Left lung (tissue), 10 donors: ENCODE results near the gene PRKD2. TPM values are rescaled to one million over a fixed set of nuclear protein-coding genes. Genes with fewer than 3 reads are reported as not detected.
A peak's percentile ranks its signal among the peaks of the same experiment; 100 is the strongest.

Experiments
- ATAC-seq: fragments of 200-7000 bp; cut with Tn5 transposase; one replicate; pipeline ENCODE4 v1.9.1; 2020; ENCODE audit warnings: moderate library complexity
- DNase-seq, 4 donors: peaks; one replicate each; pipeline ENCODE4 v3.0.0-alpha.2; 2013 to 2020
- H3K27ac ChIP-seq, 2 donors: fragments of 200-600 bp; sonication (generic) in 1 of 2; one replicate each; pipeline versions ENCODE4 v1.5.0 to v1.8.0; 2020 to 2021
- H3K27me3 ChIP-seq, 2 donors: fragments of 200-600 bp; sonication (generic) in 1 of 2; one replicate each; pipeline versions ENCODE4 v1.5.0 to v1.8.0; 2020 to 2021
- H3K36me3 ChIP-seq, 2 donors: fragments of 200-600 bp; sonication (generic) in 1 of 2; one replicate each; pipeline versions ENCODE4 v1.5.0 to v1.8.0; 2020 to 2021
- H3K4me1 ChIP-seq, 2 donors: fragments of 200-600 bp; one replicate each; pipeline ENCODE4 v1.8.0; 2021
- H3K4me3 ChIP-seq, 2 donors: fragments of 200-600 bp; sonication (generic) in 1 of 2; one replicate each; pipeline versions ENCODE4 v1.5.0 to v1.8.0; 2020 to 2021; ENCODE audit warnings: mild to moderate bottlenecking in 1 of 2
- H3K9me3 ChIP-seq, 2 donors: fragments of 200-600 bp; sonication (generic) in 1 of 2; one replicate each; pipeline versions ENCODE4 v1.5.0 to v1.8.0; 2020 to 2021
- intact Hi-C, 2 donors: fragments of 100-400 bp; cut with DNase I; formaldehyde crosslinking; loops; one replicate each; pipeline versions ENCODE4 v1.11.2 to v1.14.2; 2022
- polyA plus RNA-seq, 6 donors: library from polyadenylated mRNA; unstranded; fragments of 120-200 nt; gene quantifications; one replicate each; pipeline ENCODE4 v1.2.1, GENCODE V29; 2013; ENCODE audit not compliant: insufficient read length in 6 of 6
- total RNA-seq, 2 donors: library from RNA; stranded (reverse); fragmentation: NEBNext Ultra II Directional; extraction: Animal tissue kit (Norgen Biotek cat#: 25700); gene quantifications; one replicate each; pipeline ENCODE4 v1.2.1, GENCODE V29; 2021
- TF ChIP-seq, protein P1 (sequence below), 2 donors: fragments of 200-600 bp; sonication (generic) in 1 of 2; IDR thresholded peaks; one replicate each; pipeline versions ENCODE4 v1.5.0 to v1.8.0; 2021; ENCODE audit warnings: antibody characterized with exemption in 2 of 2
- donor health status: DM: no; HTN: yes; CAD: no.
- donor health status: DM: no; HTN: no; CAD: no.

The PRKD2 gene
- total and polyA plus RNA-seq, 8 donors: 37.8 to 61.4 (median 53.1) TPM

DNA sequence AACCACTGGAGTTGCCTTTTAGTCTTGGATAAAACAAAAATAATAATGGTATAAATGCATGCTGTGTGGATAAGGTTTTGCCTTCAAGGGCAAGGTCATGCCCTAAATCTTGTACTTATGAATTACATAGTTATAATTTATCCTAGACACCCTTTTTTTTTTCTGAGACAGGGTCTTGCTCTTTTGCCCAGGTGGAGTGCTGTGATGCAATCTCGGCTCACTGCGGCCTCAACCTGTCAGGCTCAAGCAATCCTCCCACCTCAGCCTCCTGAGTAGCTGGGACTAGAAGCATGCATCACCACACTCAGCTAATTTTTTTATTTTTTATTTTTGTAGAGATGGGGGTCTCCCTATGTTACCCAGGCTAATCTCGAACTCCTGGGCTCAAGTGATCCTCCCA, 48.3 kb downstream of the PRKD2 start:
- intact Hi-C loops: loop anchor here in 1 of 2 donors (10.0 kb wide), 1 partner anchor 134 kb away; no protein-coding TSS in a partner anchor

DNA sequence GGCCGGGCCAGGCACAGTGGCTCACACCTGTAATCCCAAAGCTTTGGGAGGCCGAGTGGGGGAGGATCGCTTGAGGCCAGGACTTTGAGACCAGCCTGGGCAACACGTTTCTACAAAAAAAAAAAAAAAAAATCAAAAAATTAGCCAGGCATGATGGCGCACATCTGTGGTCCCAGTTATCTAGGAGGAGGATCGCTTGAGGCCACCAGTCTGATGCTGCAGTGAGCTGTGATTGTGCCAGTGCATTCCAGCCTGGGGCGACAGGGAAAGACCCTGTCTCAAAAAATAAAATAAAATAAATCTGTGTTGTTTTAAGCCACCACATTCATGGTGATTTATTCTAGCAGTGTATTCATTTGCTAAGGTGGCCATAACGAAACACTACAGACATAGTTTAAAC, 51.8 kb downstream of the PRKD2 start:
- H3K27ac ChIP-seq: no peak overlapping the region
- ATAC-seq (no peak), DNase-seq (peak in 1 of 4 donors; percentile 21)
- peaks cover 5 to 9% of the 10 kb centered on the region in 2 donors for H3K27me3 ChIP-seq
- no peaks in the 10 kb centered on the region for H3K9me3 ChIP-seq
- peaks cover 0 to 20% of the 10 kb centered on the region in 2 donors for H3K4me1 ChIP-seq
- TF ChIP-seq, protein P1, sequence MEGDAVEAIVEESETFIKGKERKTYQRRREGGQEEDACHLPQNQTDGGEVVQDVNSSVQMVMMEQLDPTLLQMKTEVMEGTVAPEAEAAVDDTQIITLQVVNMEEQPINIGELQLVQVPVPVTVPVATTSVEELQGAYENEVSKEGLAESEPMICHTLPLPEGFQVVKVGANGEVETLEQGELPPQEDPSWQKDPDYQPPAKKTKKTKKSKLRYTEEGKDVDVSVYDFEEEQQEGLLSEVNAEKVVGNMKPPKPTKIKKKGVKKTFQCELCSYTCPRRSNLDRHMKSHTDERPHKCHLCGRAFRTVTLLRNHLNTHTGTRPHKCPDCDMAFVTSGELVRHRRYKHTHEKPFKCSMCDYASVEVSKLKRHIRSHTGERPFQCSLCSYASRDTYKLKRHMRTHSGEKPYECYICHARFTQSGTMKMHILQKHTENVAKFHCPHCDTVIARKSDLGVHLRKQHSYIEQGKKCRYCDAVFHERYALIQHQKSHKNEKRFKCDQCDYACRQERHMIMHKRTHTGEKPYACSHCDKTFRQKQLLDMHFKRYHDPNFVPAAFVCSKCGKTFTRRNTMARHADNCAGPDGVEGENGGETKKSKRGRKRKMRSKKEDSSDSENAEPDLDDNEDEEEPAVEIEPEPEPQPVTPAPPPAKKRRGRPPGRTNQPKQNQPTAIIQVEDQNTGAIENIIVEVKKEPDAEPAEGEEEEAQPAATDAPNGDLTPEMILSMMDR (IDR thresholded peaks at IDR 0.05): no peak
- H3K4me3 ChIP-seq: no peak overlapping the region
- H3K36me3 ChIP-seq: no peaks in the 10 kb centered on the region
- intact Hi-C loops: loop anchor here in 1 of 2 donors (10.0 kb wide), 1 partner anchor 130 kb away; no protein-coding TSS in a partner anchor

More for the DNA sequence above, 48.3 kb downstream of the PRKD2 start:
- ATAC-seq (no peak), DNase-seq (peak in 1 of 4 donors; percentile 10)
- TF ChIP-seq, protein P1 (IDR thresholded peaks at IDR 0.05): no peak
- H3K9me3 ChIP-seq: no peaks in the 10 kb centered on the region
- H3K4me3 ChIP-seq: no peak overlapping the region
- H3K27ac ChIP-seq: no peak overlapping the region
- no peaks in the 10 kb centered on the region for H3K4me1 ChIP-seq
- H3K27me3 ChIP-seq: no peaks in the 10 kb centered on the region
- H3K36me3 ChIP-seq: peaks cover 0 to 15% of the 10 kb centered on the region in 2 donors

DNA sequence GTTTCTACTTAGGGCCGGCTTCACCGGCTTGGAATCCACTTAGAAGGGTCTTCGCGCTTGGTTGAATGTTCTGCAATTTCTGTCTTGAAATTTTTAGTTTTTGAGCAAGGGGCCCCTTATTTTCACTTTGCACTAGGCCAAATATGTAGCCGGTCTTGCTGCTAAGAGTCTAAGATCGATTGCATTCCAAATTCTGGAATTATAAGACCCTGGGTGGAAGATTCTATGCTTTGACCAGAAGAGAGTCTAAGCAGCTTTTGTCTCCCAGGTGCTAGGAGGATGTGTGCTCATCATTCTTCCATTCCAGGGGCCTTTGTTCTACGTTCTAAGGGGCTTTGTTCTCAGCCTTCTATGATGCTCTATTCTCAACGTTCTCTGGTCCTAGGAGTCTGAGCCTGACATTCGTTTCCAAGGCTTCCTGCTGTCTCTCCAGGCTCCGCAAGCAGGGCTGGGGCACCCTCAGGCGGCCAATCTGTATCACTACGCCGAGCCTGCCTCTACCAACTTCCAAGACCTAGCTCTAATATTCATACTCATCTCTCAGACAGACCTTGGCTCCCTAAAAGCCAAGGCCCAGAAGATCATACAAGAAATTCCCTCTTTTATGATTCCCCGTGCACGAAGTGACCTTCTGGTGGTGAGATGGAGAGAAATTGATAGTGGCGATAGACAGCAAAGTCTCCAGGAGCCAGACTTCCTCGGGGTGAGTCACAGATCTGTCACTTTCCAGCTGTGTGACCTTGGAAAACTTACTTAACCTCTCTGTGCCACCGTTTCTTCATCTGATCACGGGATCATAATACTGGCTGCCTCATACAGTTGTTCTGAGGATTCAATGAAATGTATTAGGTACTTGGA, 55.0 kb downstream of the PRKD2 start:
- peak overlapping the region; percentile 11 to 72 for H3K27ac ChIP-seq
- peak; percentile 75 to 91 (median 86) for DNase-seq

DNA sequence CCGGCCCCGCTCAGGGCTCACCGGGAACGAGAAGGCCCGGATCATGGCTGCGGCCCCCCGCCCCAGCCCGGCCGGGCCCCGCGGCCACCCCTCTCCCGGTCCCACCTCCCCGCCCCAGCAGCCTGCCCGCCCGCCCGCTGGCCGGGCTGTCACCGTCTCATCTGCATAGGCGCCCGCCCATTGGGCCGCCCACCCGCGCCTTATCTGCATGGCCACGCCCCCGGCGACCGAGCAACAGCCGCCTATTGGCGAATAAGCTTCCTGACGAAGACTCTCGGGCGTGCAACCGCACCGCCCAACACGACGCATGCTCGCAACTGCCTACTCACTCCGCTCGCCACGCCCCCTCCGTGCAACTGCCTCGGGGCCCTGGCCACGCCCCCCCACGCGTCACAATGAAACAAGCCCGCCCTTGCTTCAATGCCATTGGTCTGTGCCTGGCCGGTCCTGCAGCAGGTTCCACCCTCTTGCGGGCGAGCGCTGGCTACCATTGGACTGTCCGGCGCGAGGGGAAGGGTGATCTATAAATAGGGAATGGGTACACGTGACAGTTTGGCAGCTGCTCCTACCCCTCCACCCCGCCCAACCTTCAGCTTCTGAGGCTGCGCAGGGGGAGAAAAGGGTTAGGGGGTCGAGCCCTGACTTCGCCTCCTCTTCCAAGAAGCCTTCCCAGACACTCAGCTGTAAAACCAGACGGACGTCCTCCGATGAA, 55.7 kb downstream of the PRKD2 start, which contains the start of gene DACT3:
Gene DACT3 (minus strand): TSS at position 163 of the 712 bp plus-strand sequence. CDS start 118 bp downstream, at position 45.
- TF ChIP-seq, protein P1 (IDR thresholded peaks at IDR 0.05): peak in 1 of 2 donors; percentile 40
- H3K27ac ChIP-seq: peak within 1 kb of the TSS; percentile 72 to 77
- no peaks in the 10 kb centered on the region for H3K9me3 ChIP-seq
- no peaks in the 10 kb centered on the region for H3K36me3 ChIP-seq
- peaks cover 0 to 31% of the 10 kb centered on the region in 2 donors for H3K4me1 ChIP-seq
- ATAC-seq (peak; percentile 95), DNase-seq (peak; percentile 99 to 100 (median 100))
- peaks cover 14 to 47% of the 10 kb centered on the region in 2 donors for H3K27me3 ChIP-seq
- peak within 1 kb of the TSS; percentile 40 to 54 for H3K4me3 ChIP-seq
- intact Hi-C loops: loop anchor here in 1 of 2 donors (10.0 kb wide), 1 partner anchor 126 kb away; no protein-coding TSS in a partner anchor

More for the DNA sequence above, 55.0 kb downstream of the PRKD2 start:
- Histone ChIP-seq H3K9me3 (no peaks in the 10 kb centered on the region), H3K4me3 (peak overlapping the region; percentile 12 to 54), H3K27me3 (peaks cover 14 to 39% of the 10 kb centered on the region in 2 donors), H3K36me3 (no peaks in the 10 kb centered on the region), H3K4me1 (peaks cover 0 to 31% of the 10 kb centered on the region in 2 donors)
- ATAC-seq: peak; percentile 84
- TF ChIP-seq, protein P1 (IDR thresholded peaks at IDR 0.05): peak; percentile 80 to 84
- intact Hi-C loops: loop anchor here in 1 of 2 donors (10.0 kb wide), 1 partner anchor 127 kb away; no protein-coding TSS in a partner anchor
